ENCODE measurements around the gene XRCC1. TPM values are rescaled to one million over a fixed set of nuclear protein-coding genes. Genes with fewer than 3 reads are reported as not detected.

Gene XRCC1
- total RNA-seq, 1 experiment from 2014 or later: 37.4 TPM

GRCh38 chr19:43502419-43502976 lies 72.8 kb downstream of the XRCC1 start (continued):
- TF ChIP-seq, protein P1, sequence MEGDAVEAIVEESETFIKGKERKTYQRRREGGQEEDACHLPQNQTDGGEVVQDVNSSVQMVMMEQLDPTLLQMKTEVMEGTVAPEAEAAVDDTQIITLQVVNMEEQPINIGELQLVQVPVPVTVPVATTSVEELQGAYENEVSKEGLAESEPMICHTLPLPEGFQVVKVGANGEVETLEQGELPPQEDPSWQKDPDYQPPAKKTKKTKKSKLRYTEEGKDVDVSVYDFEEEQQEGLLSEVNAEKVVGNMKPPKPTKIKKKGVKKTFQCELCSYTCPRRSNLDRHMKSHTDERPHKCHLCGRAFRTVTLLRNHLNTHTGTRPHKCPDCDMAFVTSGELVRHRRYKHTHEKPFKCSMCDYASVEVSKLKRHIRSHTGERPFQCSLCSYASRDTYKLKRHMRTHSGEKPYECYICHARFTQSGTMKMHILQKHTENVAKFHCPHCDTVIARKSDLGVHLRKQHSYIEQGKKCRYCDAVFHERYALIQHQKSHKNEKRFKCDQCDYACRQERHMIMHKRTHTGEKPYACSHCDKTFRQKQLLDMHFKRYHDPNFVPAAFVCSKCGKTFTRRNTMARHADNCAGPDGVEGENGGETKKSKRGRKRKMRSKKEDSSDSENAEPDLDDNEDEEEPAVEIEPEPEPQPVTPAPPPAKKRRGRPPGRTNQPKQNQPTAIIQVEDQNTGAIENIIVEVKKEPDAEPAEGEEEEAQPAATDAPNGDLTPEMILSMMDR (IDR thresholded peaks at IDR 0.05 in 2 of 3, conservative IDR thresholded peaks at IDR 0.05 in 1 of 3; ENCODE audit: borderline replicate concordance in 1 of 3, insufficient read depth in 1 of 3, low read depth in 2 of 3, low read length in 2 of 3): no peak
- no peak for TF ChIP-seq SIN3A (IDR thresholded peaks at IDR 0.05; ENCODE audit: low read depth)
- no peak for TF ChIP-seq EZH2 (IDR thresholded peaks at IDR 0.05)
- no peak for TF ChIP-seq ZNF274 (IDR thresholded peaks at IDR 0.05; ENCODE audit: low read depth, low read length)
- TF ChIP-seq SRF (IDR thresholded peaks at IDR 0.05; ENCODE audit: low read depth): no peak

GRCh38 chr19:43501661-43502418 lies 73.5 kb downstream of the XRCC1 start:
- Histone ChIP-seq H3K27me3 (ENCODE audit: insufficient read depth, low read length) (no peaks in the 10 kb centered on the region), H3K27ac (ENCODE audit: low read depth, low read length) (no peak overlapping the region), H4K20me1 (ENCODE audit: insufficient read depth) (no peaks in the 10 kb centered on the region), H3K4me1 (ENCODE audit: control insufficient read depth in 1 of 2, insufficient read depth in 2 of 2, low read length in 2 of 2) (peaks cover 9 to 20% of the 10 kb centered on the region in 2 experiments; a peak in 3 of 4 replicates), H3K9me2 (ENCODE audit: insufficient read depth) (no peaks in the 10 kb centered on the region), H3K4me3 (replicated peaks in 1 of 2; ENCODE audit: low read depth in 1 of 2, low read length in 2 of 2) (no peak overlapping the region), H3K4me2 (ENCODE audit: low read length) (no peak overlapping the region), H3K79me2 (ENCODE audit: insufficient read depth, low read length) (no peaks in the 10 kb centered on the region), H2AFZ (ENCODE audit: low read depth, low read length, poor library complexity, severe bottlenecking) (no peak overlapping the region), H3K9ac (ENCODE audit: low read length) (no peak overlapping the region), H3K9me3 (ENCODE audit: control insufficient read depth in 1 of 2, insufficient read depth in 1 of 2, low read depth in 1 of 2, low read length in 2 of 2) (no peaks in the 10 kb centered on the region), H3K36me3 (ENCODE audit: control insufficient read depth in 1 of 2, insufficient read depth in 2 of 2, low read length in 2 of 2) (peaks cover 0 to 3% of the 10 kb centered on the region in 2 experiments; a peak in 1 of 4 replicates)
- no TSS peak for BruUV-seq (replicated peaks)
- ChIA-PET RAD21 (ENCODE audit: low non-redundant PET in 1 of 2, low total read pairs in 2 of 2, uncharacterized antibody in 2 of 2, unreplicated experiment in 2 of 2) (no interaction called here), CTCF (interaction anchor here (0.7 kb wide), 1 partner anchor 55 kb away, joined by 3 read pairs; no protein-coding TSS in a partner anchor), POLR2A (no interaction called here)
- intact Hi-C loops (cut with micrococcal nuclease): no loop called here
- no peak for TF ChIP-seq EZH2 (IDR thresholded peaks at IDR 0.05)
- no peak for TF ChIP-seq SIN3A (IDR thresholded peaks at IDR 0.05; ENCODE audit: low read depth)
- no peak for TF ChIP-seq YY1 (IDR thresholded peaks at IDR 0.05; ENCODE audit: extremely low read depth, insufficient replicate concordance, low read depth, low read length)
- no peak for TF ChIP-seq POLR2A (IDR thresholded peaks at IDR 0.05; ENCODE audit: borderline replicate concordance, extremely low read depth, insufficient read depth, insufficient read length)
- TF ChIP-seq ZBTB33 (IDR thresholded peaks at IDR 0.05; ENCODE audit: extremely low read depth, insufficient replicate concordance, low read length): no peak
- no peak for TF ChIP-seq ZNF274 (IDR thresholded peaks at IDR 0.05; ENCODE audit: low read depth, low read length)
- TF ChIP-seq CBX3 (IDR thresholded peaks at IDR 0.05; ENCODE audit: low read depth): no peak
- TF ChIP-seq, protein P2, sequence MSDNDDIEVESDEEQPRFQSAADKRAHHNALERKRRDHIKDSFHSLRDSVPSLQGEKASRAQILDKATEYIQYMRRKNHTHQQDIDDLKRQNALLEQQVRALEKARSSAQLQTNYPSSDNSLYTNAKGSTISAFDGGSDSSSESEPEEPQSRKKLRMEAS (IDR thresholded peaks at IDR 0.05): no peak
- ATAC-seq: no peak
- no peak for DNase-seq (ENCODE audit: low read depth, low spot score)

Measured in HCT116 (cell line).